ENCODE results near the gene ATP2C2. TPM values are rescaled to one million over a fixed set of nuclear protein-coding genes. Genes with fewer than 3 reads are reported as not detected.
"Not testable (repeated sequence)": the region's sequence is repeated elsewhere in the genome, so short reads cannot be mapped to it uniquely, and the experiment has no call there.

The ATP2C2 gene
- total and polyA plus RNA-seq, 2 donors (not counting 1 experiment from before 2014, with no cell fraction given), result not detected

GRCh38 chr16:84398701-84399100 is 30.4 kb downstream of the ATP2C2 start:
- TF ChIP-seq CTCF (IDR thresholded peaks at IDR 0.05) (no peak), EZH2 (IDR thresholded peaks at IDR 0.05; ENCODE audit: borderline replicate concordance, insufficient read depth, low read depth, low read length, poor library complexity, severe bottlenecking) (no peak)
- ChIA-PET POLR2A (no interaction called here), CTCF (no interaction called here)
- peaks cover 0 to 6% (median 1%) of the 10 kb centered on the region in 4 experiments for H3K27me3 ChIP-seq (replicated peaks in 1 of 4; ENCODE audit: control extremely low read depth in 1 of 4, control insufficient read depth in 3 of 4, insufficient read depth in 4 of 4, low read length in 3 of 4)
- no peaks in the 10 kb centered on the region for H3K4me1 Mint-ChIP-seq
- H3K9ac ChIP-seq (ENCODE audit: low read length), result no peak overlapping the region
- no peaks in the 10 kb centered on the region for H3K79me2 ChIP-seq (ENCODE audit: control insufficient read depth, insufficient read depth, low read length)
- H3K4me1 ChIP-seq (ENCODE audit: control insufficient read depth in 2 of 2, insufficient read depth in 2 of 2, low read length in 2 of 2), result no peaks in the 10 kb centered on the region
- H3K4me3 ChIP-seq (ENCODE audit: control extremely low read depth in 1 of 5, extremely low read depth in 1 of 5, insufficient read depth in 1 of 5, low read depth in 2 of 5, low read length in 4 of 5), result no peak overlapping the region
- H3K9me3 ChIP-seq (ENCODE audit: control extremely low read depth in 1 of 3, control insufficient read depth in 2 of 3, insufficient read depth in 1 of 3, low read length in 2 of 3), result peaks cover 0 to 8% (median 0%) of the 10 kb centered on the region in 3 donors
- H3K27me3 Mint-ChIP-seq, result peaks cover 23% of the 10 kb centered on the region
- ATAC-seq (ENCODE audit: low read depth) (no peak), DNase-seq (no peak)
- no peaks in the 10 kb centered on the region for H3K9me3 Mint-ChIP-seq (ENCODE audit: insufficient read depth)
- intact Hi-C loops (cut with micrococcal nuclease), result no loop called here
- H3K4me2 ChIP-seq (replicated peaks; ENCODE audit: low read depth, low read length, poor library complexity, severe bottlenecking), result no peak overlapping the region
- no peaks in the 10 kb centered on the region for H4K20me1 ChIP-seq (ENCODE audit: control insufficient read depth, insufficient read depth, low read length, poor library complexity, severe bottlenecking)
- no peak overlapping the region for H3K27ac Mint-ChIP-seq
- H2AFZ ChIP-seq (ENCODE audit: insufficient read depth, low read depth, low read length, poor library complexity, severe bottlenecking), result no peak overlapping the region
- no peaks in the 10 kb centered on the region for H3K36me3 ChIP-seq (replicated peaks in 1 of 2; ENCODE audit: control extremely low read depth in 1 of 2, control insufficient read depth in 1 of 2, extremely low read depth in 1 of 2, insufficient read depth in 2 of 2, low read length in 1 of 2)
- 88% methylated on average over 7 of the region's 10 CpGs for WGBS (ENCODE audit: insufficient coverage)
- no peak overlapping the region for H3K27ac ChIP-seq (ENCODE audit: low read length in 2 of 2)
- H3K4me3 Mint-ChIP-seq, result no peak overlapping the region

GRCh38 chr16:84399912-84400311 is 31.6 kb downstream of the ATP2C2 start:
- H3K4me1 Mint-ChIP-seq; H3K36me3 ChIP-seq (replicated peaks in 1 of 2; ENCODE audit: control extremely low read depth in 1 of 2, control insufficient read depth in 1 of 2, extremely low read depth in 1 of 2, insufficient read depth in 2 of 2, low read length in 1 of 2); intact Hi-C loops (cut with micrococcal nuclease); H3K27ac Mint-ChIP-seq; H3K27ac ChIP-seq (ENCODE audit: low read length in 2 of 2); H3K4me2 ChIP-seq (replicated peaks; ENCODE audit: low read depth, low read length, poor library complexity, severe bottlenecking); CTCF ChIA-PET; H3K4me1 ChIP-seq (ENCODE audit: control insufficient read depth in 2 of 2, insufficient read depth in 2 of 2, low read length in 2 of 2); H4K20me1 ChIP-seq (ENCODE audit: control insufficient read depth, insufficient read depth, low read length, poor library complexity, severe bottlenecking); H3K9ac ChIP-seq (ENCODE audit: low read length); DNase-seq; H3K79me2 ChIP-seq (ENCODE audit: control insufficient read depth, insufficient read depth, low read length); H2AFZ ChIP-seq (ENCODE audit: insufficient read depth, low read depth, low read length, poor library complexity, severe bottlenecking); H3K4me3 Mint-ChIP-seq; H3K9me3 ChIP-seq (ENCODE audit: control extremely low read depth in 1 of 3, control insufficient read depth in 2 of 3, insufficient read depth in 1 of 3, low read length in 2 of 3); ATAC-seq (ENCODE audit: low read depth); H3K9me3 Mint-ChIP-seq (ENCODE audit: insufficient read depth); H3K4me3 ChIP-seq (ENCODE audit: control extremely low read depth in 1 of 5, extremely low read depth in 1 of 5, insufficient read depth in 1 of 5, low read depth in 2 of 5, low read length in 4 of 5); POLR2A ChIA-PET: not testable (repeated sequence)
- no CpG with 5 or more reads among the region's 2 CpGs for WGBS (ENCODE audit: insufficient coverage)
- H3K27me3 Mint-ChIP-seq, result peaks cover 24% of the 10 kb centered on the region
- peaks cover 0 to 12% (median 1%) of the 10 kb centered on the region in 4 experiments for H3K27me3 ChIP-seq (replicated peaks in 1 of 4; ENCODE audit: control extremely low read depth in 1 of 4, control insufficient read depth in 3 of 4, insufficient read depth in 4 of 4, low read length in 3 of 4)

- ATAC-seq (ENCODE audit: low read depth); CTCF ChIA-PET; POLR2A ChIA-PET; H3K9ac ChIP-seq (ENCODE audit: low read length); H3K4me1 ChIP-seq (ENCODE audit: control insufficient read depth in 2 of 2, insufficient read depth in 2 of 2, low read length in 2 of 2); H3K27ac ChIP-seq (ENCODE audit: low read length in 2 of 2); H3K4me3 Mint-ChIP-seq; H3K79me2 ChIP-seq (ENCODE audit: control insufficient read depth, insufficient read depth, low read length); H3K4me2 ChIP-seq (replicated peaks; ENCODE audit: low read depth, low read length, poor library complexity, severe bottlenecking); H3K9me3 ChIP-seq (ENCODE audit: control extremely low read depth in 1 of 3, control insufficient read depth in 2 of 3, insufficient read depth in 1 of 3, low read length in 2 of 3); H3K4me1 Mint-ChIP-seq; H4K20me1 ChIP-seq (ENCODE audit: control insufficient read depth, insufficient read depth, low read length, poor library complexity, severe bottlenecking); H3K4me3 ChIP-seq (ENCODE audit: control extremely low read depth in 1 of 5, extremely low read depth in 1 of 5, insufficient read depth in 1 of 5, low read depth in 2 of 5, low read length in 4 of 5); H2AFZ ChIP-seq (ENCODE audit: insufficient read depth, low read depth, low read length, poor library complexity, severe bottlenecking); H3K9me3 Mint-ChIP-seq (ENCODE audit: insufficient read depth); intact Hi-C loops (cut with micrococcal nuclease); DNase-seq; H3K36me3 ChIP-seq (replicated peaks in 1 of 2; ENCODE audit: control extremely low read depth in 1 of 2, control insufficient read depth in 1 of 2, extremely low read depth in 1 of 2, insufficient read depth in 2 of 2, low read length in 1 of 2); H3K27ac Mint-ChIP-seq: not testable (repeated sequence)
- WGBS (ENCODE audit: insufficient coverage), result 96% methylated on average over 4 of the region's 5 CpGs
- H3K27me3 Mint-ChIP-seq, result peaks cover 45% of the 10 kb centered on the region
- peaks cover 0 to 17% (median 0%) of the 10 kb centered on the region in 4 experiments for H3K27me3 ChIP-seq (replicated peaks in 1 of 4; ENCODE audit: control extremely low read depth in 1 of 4, control insufficient read depth in 3 of 4, insufficient read depth in 4 of 4, low read length in 3 of 4)
These were observed 35.1 kb downstream of the ATP2C2 start for GRCh38 chr16:84403435-84403834.

All from B cell (primary cell).